Calu3 (cell line): Measurements from ENCODE around the gene SLIT3. TPM values are rescaled to one million over a fixed set of nuclear protein-coding genes. Genes with fewer than 3 reads are reported as not detected.

Experiments used
- BruUV-seq: library from RNA; stranded (reverse); fragments of 400-500 nt; replicated peaks from 2 replicates; lab custom pipeline; 2021; lab: Mats Ljungman, UMichigan
- CTCF ChIA-PET: fragments of 300-600 bp; sonication (Branson Sonifier 250); formaldehyde crosslinking; loops from one replicate; lab custom pipeline; 2022; ENCODE audit warnings: antibody characterized with exemption; lab: Charles Lee
- DNase-seq: peaks from one replicate; pipeline ENCODE4 v3.0.0; 2022
- H3K27ac Mint-ChIP-seq: one replicate; pipeline ENCODE4 v1.8.0; 2022; ENCODE audit warnings: mixed read lengths; ENCODE audit not compliant: unreplicated experiment
- H3K27me3 Mint-ChIP-seq: one replicate; pipeline ENCODE4 v1.8.0; 2022; ENCODE audit warnings: mixed read lengths; ENCODE audit not compliant: unreplicated experiment
- H3K36me3 Mint-ChIP-seq: one replicate; pipeline ENCODE4 v1.8.0; 2022; ENCODE audit warnings: mild to moderate bottlenecking, moderate library complexity, mixed read lengths; ENCODE audit not compliant: insufficient read depth, unreplicated experiment
- H3K4me1 Mint-ChIP-seq: one replicate; pipeline ENCODE4 v1.8.0; 2022; ENCODE audit warnings: mild to moderate bottlenecking, low read depth, mixed read lengths; ENCODE audit not compliant: unreplicated experiment
- H3K4me3 Mint-ChIP-seq: one replicate; pipeline ENCODE4 v1.8.0; 2022; ENCODE audit warnings: mild to moderate bottlenecking, low read depth, moderate library complexity, mixed read lengths; ENCODE audit not compliant: unreplicated experiment
- H3K9me3 Mint-ChIP-seq: one replicate; pipeline ENCODE4 v1.8.0; 2022; ENCODE audit warnings: low read depth, mixed read lengths; ENCODE audit not compliant: unreplicated experiment
- CTCF ChIP-seq: fragments of 200-600 bp; IDR thresholded peaks from one replicate; pipeline ENCODE4 v1.8.0; 2022; ENCODE audit warnings: antibody characterized with exemption; ENCODE audit not compliant: unreplicated experiment
- intact Hi-C: fragments of 100-400 bp; cut with micrococcal nuclease; formaldehyde crosslinking; loops from one replicate; pipeline ENCODE4 v1.10.0; 2022; ENCODE audit not compliant: unreplicated experiment
- total RNA-seq: library from RNA; stranded (reverse); gene quantifications from 2 replicates; pipeline ENCODE4 v1.2.3, GENCODE V29; 2022

The SLIT3 gene
- total RNA-seq, 1 experiment from 2014 or later: not detected

DNA sequence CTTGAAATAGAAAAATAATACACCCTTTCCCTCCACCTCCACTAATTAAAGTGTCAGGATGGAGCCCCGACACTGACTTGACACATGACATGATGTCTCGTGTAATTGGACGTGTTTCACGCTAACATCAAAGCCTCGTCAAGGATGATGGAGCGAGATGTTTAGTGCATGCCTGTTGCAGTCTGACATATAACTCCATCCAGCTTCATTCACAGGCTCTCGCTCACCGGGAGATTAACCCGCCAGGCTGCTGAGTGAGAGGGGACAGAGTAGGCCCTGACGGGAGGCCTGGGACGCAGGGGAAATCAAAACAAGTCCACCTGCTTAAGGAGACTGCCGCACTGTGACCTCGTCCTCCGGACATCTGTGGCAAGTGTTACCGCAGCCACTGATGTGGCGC lies 263.5 kb downstream of the SLIT3 start:
- H3K36me3 Mint-ChIP-seq: no peaks in the 10 kb centered on the region
- no peak for TF ChIP-seq CTCF
- peaks cover 4% of the 10 kb centered on the region for H3K9me3 Mint-ChIP-seq
- peaks cover 12% of the 10 kb centered on the region for H3K27me3 Mint-ChIP-seq
- CTCF ChIA-PET: no interaction called here
- H3K27ac Mint-ChIP-seq: no peak overlapping the region
- no peaks in the 10 kb centered on the region for H3K4me1 Mint-ChIP-seq
- DNase-seq: no peak
- no TSS peak for BruUV-seq
- intact Hi-C loops: no loop called here
- no peak overlapping the region for H3K4me3 Mint-ChIP-seq

- TF ChIP-seq CTCF: no peak
- Mint-ChIP-seq H3K27ac (no peak overlapping the region), H3K9me3 (peaks cover 4% of the 10 kb centered on the region), H3K4me1 (no peaks in the 10 kb centered on the region), H3K36me3 (no peaks in the 10 kb centered on the region), H3K4me3 (no peak overlapping the region), H3K27me3 (peaks cover 12% of the 10 kb centered on the region)
- CTCF ChIA-PET: interaction anchor here (0.7 kb wide), 1 partner anchor 14 kb away, joined by 3 read pairs; no protein-coding TSS in a partner anchor
- no TSS peak for BruUV-seq
- intact Hi-C loops: no loop called here
- DNase-seq: no peak
Observed at GRCh38 chr5:169036079-169036805, 264.7 kb downstream of the SLIT3 start.

- H3K4me3 Mint-ChIP-seq: no peak overlapping the region
- H3K4me1 Mint-ChIP-seq: no peaks in the 10 kb centered on the region
- peaks cover 18% of the 10 kb centered on the region for H3K27me3 Mint-ChIP-seq
- BruUV-seq: no TSS peak
- TF ChIP-seq CTCF: no peak
- CTCF ChIA-PET: no interaction called here
- H3K27ac Mint-ChIP-seq: no peak overlapping the region
- H3K9me3 Mint-ChIP-seq: peaks cover 4% of the 10 kb centered on the region
- H3K36me3 Mint-ChIP-seq: no peaks in the 10 kb centered on the region
- intact Hi-C loops: no loop called here
- no peak for DNase-seq
Observed at GRCh38 chr5:169029661-169030274, 271.2 kb downstream of the SLIT3 start.

DNA sequence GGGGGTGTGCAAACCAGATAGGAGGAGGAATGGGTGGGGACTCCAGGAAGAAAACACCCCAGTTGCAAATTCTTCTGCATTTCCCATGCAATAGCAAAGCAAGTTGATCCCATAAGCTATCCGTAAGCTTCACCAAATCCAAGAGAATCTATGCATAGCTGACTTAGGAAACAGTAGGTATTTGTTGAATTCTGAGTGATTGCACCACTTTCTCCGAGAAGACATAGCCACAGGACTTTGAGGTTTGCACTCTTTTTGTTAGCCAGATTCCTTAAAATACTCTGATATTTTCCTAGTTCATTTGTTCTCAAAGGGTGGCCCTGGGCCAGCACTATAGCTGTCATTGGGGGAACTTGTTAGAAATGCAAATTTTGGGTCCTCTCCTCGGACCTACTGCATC lies 271.9 kb downstream of the SLIT3 start:
- H3K36me3 Mint-ChIP-seq: no peaks in the 10 kb centered on the region
- DNase-seq: no peak
- no TSS peak for BruUV-seq
- no peak for TF ChIP-seq CTCF
- no peaks in the 10 kb centered on the region for H3K4me1 Mint-ChIP-seq
- H3K4me3 Mint-ChIP-seq: no peak overlapping the region
- intact Hi-C loops: no loop called here
- no peak overlapping the region for H3K27ac Mint-ChIP-seq
- peaks cover 25% of the 10 kb centered on the region for H3K27me3 Mint-ChIP-seq
- H3K9me3 Mint-ChIP-seq: peaks cover 4% of the 10 kb centered on the region
- CTCF ChIA-PET: no interaction called here
